ENCODE results near the gene TMPRSS3.

Gene TMPRSS3

GRCh38 chr21:42395905-42396651, at the start of gene TMPRSS3:
TMPRSS3 (minus strand) TSS chr21:42396052; CDS start chr21:42395417, 635 bp downstream.
- TF ChIP-seq, protein P1, sequence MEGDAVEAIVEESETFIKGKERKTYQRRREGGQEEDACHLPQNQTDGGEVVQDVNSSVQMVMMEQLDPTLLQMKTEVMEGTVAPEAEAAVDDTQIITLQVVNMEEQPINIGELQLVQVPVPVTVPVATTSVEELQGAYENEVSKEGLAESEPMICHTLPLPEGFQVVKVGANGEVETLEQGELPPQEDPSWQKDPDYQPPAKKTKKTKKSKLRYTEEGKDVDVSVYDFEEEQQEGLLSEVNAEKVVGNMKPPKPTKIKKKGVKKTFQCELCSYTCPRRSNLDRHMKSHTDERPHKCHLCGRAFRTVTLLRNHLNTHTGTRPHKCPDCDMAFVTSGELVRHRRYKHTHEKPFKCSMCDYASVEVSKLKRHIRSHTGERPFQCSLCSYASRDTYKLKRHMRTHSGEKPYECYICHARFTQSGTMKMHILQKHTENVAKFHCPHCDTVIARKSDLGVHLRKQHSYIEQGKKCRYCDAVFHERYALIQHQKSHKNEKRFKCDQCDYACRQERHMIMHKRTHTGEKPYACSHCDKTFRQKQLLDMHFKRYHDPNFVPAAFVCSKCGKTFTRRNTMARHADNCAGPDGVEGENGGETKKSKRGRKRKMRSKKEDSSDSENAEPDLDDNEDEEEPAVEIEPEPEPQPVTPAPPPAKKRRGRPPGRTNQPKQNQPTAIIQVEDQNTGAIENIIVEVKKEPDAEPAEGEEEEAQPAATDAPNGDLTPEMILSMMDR (IDR thresholded peaks at IDR 0.05; ENCODE audit: control extremely low read depth, extremely low read depth, low read depth, missing control alignments), result no peak
- DNase-seq (ENCODE audit: extremely low spot score), result no peak
- ChIA-PET CTCF (interaction anchor here (1.5 kb wide), 1 partner anchor 8 kb away, joined by 3 read pairs; the partner anchor contains the start of gene UBASH3A), POLR2A (no interaction called here)

GRCh38 chr21:42445311-42445710, 49.5 kb upstream of the TMPRSS3 start:
- TF ChIP-seq, protein P1 (IDR thresholded peaks at IDR 0.05; ENCODE audit: control extremely low read depth, extremely low read depth, low read depth, missing control alignments), result no peak
- POLR2A ChIA-PET, result no interaction called here
- DNase-seq (ENCODE audit: extremely low spot score), result no peak
- CTCF ChIA-PET, result interaction anchor here (0.7 to 5.0 kb wide), 6 partner anchors 9 to 187 kb away, joined by 3 to 15 read pairs (median 4); no protein-coding TSS in a partner anchor

- TF ChIP-seq, protein P1 (IDR thresholded peaks at IDR 0.05; ENCODE audit: control extremely low read depth, extremely low read depth, low read depth, missing control alignments), result no peak
- no peak for DNase-seq (ENCODE audit: extremely low spot score)
- POLR2A ChIA-PET, result interaction anchor here (0.6 kb wide), 1 partner anchor 212 kb away, joined by 4 read pairs; no protein-coding TSS in a partner anchor
- CTCF ChIA-PET, result interaction anchor here (1.0 to 5.0 kb wide), 5 partner anchors 8 to 137 kb away, joined by 3 to 15 read pairs (median 5); no protein-coding TSS in a partner anchor
Measured at GRCh38 chr21:42444745-42445059, 48.9 kb upstream of the TMPRSS3 start.

GRCh38 chr21:42443876-42444744, 48.3 kb upstream of the TMPRSS3 start:
- ChIA-PET POLR2A (interaction anchor here (0.6 kb wide), 1 partner anchor 212 kb away, joined by 4 read pairs; no protein-coding TSS in a partner anchor), CTCF (interaction anchor here (1.9 to 5.0 kb wide), 3 partner anchors 11 to 134 kb away, joined by 5 to 15 read pairs (median 7); no protein-coding TSS in a partner anchor)
- TF ChIP-seq, protein P1 (IDR thresholded peaks at IDR 0.05; ENCODE audit: control extremely low read depth, extremely low read depth, low read depth, missing control alignments), result no peak
- DNase-seq (ENCODE audit: extremely low spot score), result no peak

- CTCF ChIA-PET, result interaction anchor here (1.9 to 5.0 kb wide), 2 partner anchors 10 to 133 kb away, joined by 5 to 15 read pairs; no protein-coding TSS in a partner anchor
- DNase-seq (ENCODE audit: extremely low spot score), result no peak
- TF ChIP-seq, protein P1 (IDR thresholded peaks at IDR 0.05; ENCODE audit: control extremely low read depth, extremely low read depth, low read depth, missing control alignments), result no peak
- POLR2A ChIA-PET, result no interaction called here
Measured at GRCh38 chr21:42443181-42443785, 47.4 kb upstream of the TMPRSS3 start.

DNA sequence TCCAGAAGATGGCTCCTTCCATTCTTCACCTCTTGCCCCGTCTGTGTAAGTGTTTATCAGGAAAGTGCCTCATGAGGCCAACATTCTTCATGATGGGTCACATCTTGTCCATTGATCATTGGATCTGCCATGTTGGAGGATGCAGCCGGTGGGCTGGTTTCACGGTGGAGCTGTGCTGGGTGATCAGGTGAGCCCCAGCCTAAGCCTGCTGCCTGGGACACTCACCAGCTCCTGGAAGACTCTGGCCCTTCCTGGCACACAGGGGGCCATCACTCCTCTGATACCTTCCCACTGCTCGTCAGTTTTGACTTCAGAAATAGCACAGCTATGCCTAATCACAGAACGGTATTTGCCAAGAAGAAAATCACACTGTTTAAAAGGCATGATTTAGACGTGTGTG, 46.1 kb upstream of the TMPRSS3 start:
- TF ChIP-seq, protein P1 (IDR thresholded peaks at IDR 0.05; ENCODE audit: control extremely low read depth, extremely low read depth, low read depth, missing control alignments), result no peak
- ChIA-PET CTCF (interaction anchor here (1.0 to 1.7 kb wide), 2 partner anchors 9 to 19 kb away, joined by 3 to 6 read pairs; no protein-coding TSS in a partner anchor), POLR2A (no interaction called here)
- no peak for DNase-seq (ENCODE audit: extremely low spot score)

Data from GM10248 (cell line).